ENCODE results near the gene SLIT3. TPM values are rescaled to one million over a fixed set of nuclear protein-coding genes. Genes with fewer than 3 reads are reported as not detected.

SLIT3 gene
- total and polyA plus RNA-seq, 2 experiments from 2014 or later: 58.4 to 96.7 TPM

- Histone ChIP-seq H3K4me2 (peak overlapping the region; percentile 31), H2AFZ (no peak overlapping the region), H4K20me1 (ENCODE audit: insufficient read depth, poor library complexity, severe bottlenecking) (no peaks in the 10 kb centered on the region), H3K27me3 (no peaks in the 10 kb centered on the region), H3K4me3 (no peak overlapping the region), H3K79me2 (no peaks in the 10 kb centered on the region), H3K4me1 (ENCODE audit: insufficient read depth) (peaks cover 3% of the 10 kb centered on the region), H3K36me3 (replicated peaks; ENCODE audit: insufficient read depth, low read depth) (no peaks in the 10 kb centered on the region), H3K27ac (peak overlapping the region; percentile 37), H3K9me3 (ENCODE audit: low read depth) (no peaks in the 10 kb centered on the region), H3K9me2 (replicated peaks; ENCODE audit: insufficient read depth) (no peaks in the 10 kb centered on the region)
- TF ChIP-seq CTCF (IDR thresholded peaks at IDR 0.05; ENCODE audit: poor library complexity) (no peak), EZH2 (IDR thresholded peaks at IDR 0.05; ENCODE audit: borderline replicate concordance) (no peak), EZH2phosphoT487 (IDR thresholded peaks at IDR 0.05; ENCODE audit: low read depth, severe bottlenecking, unreplicated experiment) (no peak)
- DNase-seq (ENCODE audit: low spot score): peak; percentile 79
- 35% methylated on average over 9 of the region's 9 CpGs for WGBS (ENCODE audit: low lambda C conversion rate, missing lambda C conversion rate)
Measured at GRCh38 chr5:168765551-168766425, 535.2 kb downstream of the SLIT3 start.

GRCh38 chr5:168765086-168765550 is 535.8 kb downstream of the SLIT3 start:
- H4K20me1 ChIP-seq (ENCODE audit: insufficient read depth, poor library complexity, severe bottlenecking): no peaks in the 10 kb centered on the region
- TF ChIP-seq CTCF (IDR thresholded peaks at IDR 0.05; ENCODE audit: poor library complexity) (no peak), EZH2phosphoT487 (IDR thresholded peaks at IDR 0.05; ENCODE audit: low read depth, severe bottlenecking, unreplicated experiment) (no peak), EZH2 (IDR thresholded peaks at IDR 0.05; ENCODE audit: borderline replicate concordance) (no peak)
- H2AFZ ChIP-seq: no peak overlapping the region
- no peaks in the 10 kb centered on the region for H3K9me2 ChIP-seq (replicated peaks; ENCODE audit: insufficient read depth)
- peak overlapping the region; percentile 31 for H3K4me2 ChIP-seq
- WGBS (ENCODE audit: low lambda C conversion rate, missing lambda C conversion rate): 71% methylated on average over 15 of the region's 15 CpGs
- peak overlapping the region; percentile 23 for H3K27ac ChIP-seq
- no peaks in the 10 kb centered on the region for H3K79me2 ChIP-seq
- H3K36me3 ChIP-seq (replicated peaks; ENCODE audit: insufficient read depth, low read depth): no peaks in the 10 kb centered on the region
- H3K27me3 ChIP-seq: no peaks in the 10 kb centered on the region
- no peaks in the 10 kb centered on the region for H3K9me3 ChIP-seq (ENCODE audit: low read depth)
- H3K4me1 ChIP-seq (ENCODE audit: insufficient read depth): peaks cover 3% of the 10 kb centered on the region
- no peak overlapping the region for H3K4me3 ChIP-seq
- no peak for DNase-seq (ENCODE audit: low spot score)

- Histone ChIP-seq H3K4me3 (no peak overlapping the region), H3K9me3 (ENCODE audit: low read depth) (no peaks in the 10 kb centered on the region), H3K4me2 (no peak overlapping the region), H3K27me3 (no peaks in the 10 kb centered on the region), H3K79me2 (no peaks in the 10 kb centered on the region), H3K27ac (no peak overlapping the region), H4K20me1 (ENCODE audit: insufficient read depth, poor library complexity, severe bottlenecking) (no peaks in the 10 kb centered on the region), H3K36me3 (replicated peaks; ENCODE audit: insufficient read depth, low read depth) (no peaks in the 10 kb centered on the region), H2AFZ (no peak overlapping the region), H3K9me2 (replicated peaks; ENCODE audit: insufficient read depth) (no peaks in the 10 kb centered on the region), H3K4me1 (ENCODE audit: insufficient read depth) (peaks cover 5% of the 10 kb centered on the region)
- TF ChIP-seq EZH2 (IDR thresholded peaks at IDR 0.05; ENCODE audit: borderline replicate concordance) (no peak), EZH2phosphoT487 (IDR thresholded peaks at IDR 0.05; ENCODE audit: low read depth, severe bottlenecking, unreplicated experiment) (no peak)
- 72% methylated on average over 10 of the region's 10 CpGs for WGBS (ENCODE audit: low lambda C conversion rate, missing lambda C conversion rate)
- no peak for DNase-seq (ENCODE audit: low spot score)
Measured at GRCh38 chr5:168756453-168757391, 544.2 kb downstream of the SLIT3 start.
